Skeletal muscle tissue (tissue), 4 donors: ENCODE measurements around the gene GMEB1. TPM values are rescaled to one million over a fixed set of nuclear protein-coding genes. Genes with fewer than 3 reads are reported as not detected.
"Not testable (repeated sequence)": the region's sequence is repeated elsewhere in the genome, so short reads cannot be mapped to it uniquely, and the experiment has no call there.

Experiments used
- H3K27ac ChIP-seq: one replicate; pipeline ENCODE4 v1.7.0; 2013; ENCODE audit warnings: mild to moderate bottlenecking, low read depth, low read length, inconsistent platforms
- H3K27me3 ChIP-seq, 3 donors: one replicate each; pipeline ENCODE4 v1.7.0; 2013; ENCODE audit warnings: low read length in 3 of 3; ENCODE audit not compliant: control insufficient read depth in 3 of 3, insufficient read depth in 3 of 3
- H3K36me3 ChIP-seq, 3 donors: one replicate each; pipeline ENCODE4 v1.7.0; 2013; ENCODE audit warnings: low read length in 3 of 3; ENCODE audit not compliant: control insufficient read depth in 3 of 3, insufficient read depth in 3 of 3
- H3K4me1 ChIP-seq, 3 donors: one replicate each; pipeline ENCODE4 v1.7.0; 2013; ENCODE audit warnings: low read length in 3 of 3, mild to moderate bottlenecking in 3 of 3; ENCODE audit not compliant: control insufficient read depth in 3 of 3, insufficient read depth in 3 of 3
- H3K4me3 ChIP-seq, 3 donors: one replicate each; pipeline ENCODE4 v1.7.0; 2013; ENCODE audit warnings: low read length in 3 of 3
- H3K9ac ChIP-seq, 3 donors: one replicate each; pipeline ENCODE4 v1.7.0; 2013; ENCODE audit warnings: low read length in 3 of 3, mild to moderate bottlenecking in 3 of 3, moderate library complexity in 2 of 3, low read depth in 1 of 3
- H3K9me3 ChIP-seq, 3 donors: one replicate each; pipeline ENCODE4 v1.7.0; 2013; ENCODE audit warnings: low read length in 3 of 3; ENCODE audit not compliant: control insufficient read depth in 3 of 3
- total RNA-seq: library from RNA; depleted of rRNA; stranded (reverse); fragments of >200 nt; gene quantifications from one replicate; pipeline ENCODE4 v1.2.3, GENCODE V29; 2014
- donor health status: Osteomylitis.

GMEB1 gene
- total RNA-seq, 1 donor from 2014 or later: 4.7 TPM

DNA sequence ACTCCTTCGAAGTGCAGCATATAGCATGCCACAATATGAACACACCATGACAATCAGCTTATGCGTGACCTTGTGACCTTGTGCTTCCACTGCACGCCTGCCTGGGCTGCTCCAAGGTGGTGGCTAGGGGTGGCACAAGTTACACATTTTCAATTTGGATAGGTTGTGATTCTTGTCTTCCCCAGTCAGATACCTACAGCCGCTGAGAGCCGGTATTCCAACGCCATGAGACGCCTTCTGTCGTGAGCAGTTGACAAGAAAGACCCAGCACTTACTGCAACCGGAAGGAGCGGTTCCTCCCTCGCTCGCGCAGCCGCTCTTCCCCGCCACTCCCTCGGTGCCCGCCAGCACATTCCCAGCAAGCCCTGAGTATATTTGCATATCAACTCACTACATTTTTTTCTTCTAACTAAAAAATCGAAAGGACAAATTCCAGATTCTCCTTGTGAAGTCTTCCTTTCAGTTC is 20.5 kb upstream of the GMEB1 start:
- Histone ChIP-seq H3K27ac (peak overlapping the region; percentile 92), H3K9ac (peak overlapping the region; percentile 82 to 96 (median 90)), H3K27me3 (no peaks in the 10 kb centered on the region)

GRCh38 chr1:28648474-28649198 is 19.9 kb upstream of the GMEB1 start, which contains the start of gene RNU11:
Gene RNU11 (plus strand): TSS chr1:28648600.
- Histone ChIP-seq H3K36me3 (no peaks in the 10 kb centered on the region), H3K4me1 (peaks cover 15 to 35% (median 22%) of the 10 kb centered on the region in 3 donors), H3K27me3 (no peaks in the 10 kb centered on the region), H3K9me3 (no peaks in the 10 kb centered on the region), H3K4me3 (peak within 1 kb of the TSS; percentile 69 to 91 (median 86)), H3K27ac (peak within 1 kb of the TSS; percentile 92), H3K9ac (peak within 1 kb of the TSS; percentile 82 to 96 (median 90))

More for the DNA sequence above, 20.5 kb upstream of the GMEB1 start:
- Histone ChIP-seq H3K9me3 (no peaks in the 10 kb centered on the region), H3K4me1 (peaks cover 15 to 35% (median 22%) of the 10 kb centered on the region in 3 donors), H3K4me3 (peak overlapping the region; percentile 69 to 91 (median 86)), H3K36me3 (no peaks in the 10 kb centered on the region)

DNA sequence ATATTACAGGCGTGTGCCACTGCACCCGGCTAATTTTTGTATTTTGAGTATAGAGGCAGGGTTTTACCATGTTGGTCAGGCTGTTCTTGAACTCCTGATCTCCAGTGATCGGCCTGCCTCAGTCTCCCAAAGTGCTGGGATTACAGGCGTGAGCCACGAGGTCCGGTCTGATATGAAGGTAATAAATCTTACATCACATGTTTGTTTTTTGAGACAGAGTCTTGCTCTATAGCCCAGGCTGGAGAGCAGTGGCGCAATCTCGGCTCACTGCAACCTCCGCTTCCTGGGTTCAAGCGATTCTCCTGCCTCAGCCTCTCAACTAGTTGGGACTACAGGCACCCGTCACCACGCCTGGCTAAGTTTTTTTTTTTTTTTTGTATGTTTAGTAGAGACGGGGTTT is 15.5 kb upstream of the GMEB1 start:
- not testable (repeated sequence) for H3K36me3 ChIP-seq, H3K9me3 ChIP-seq, H3K9ac ChIP-seq, H3K27ac ChIP-seq, H3K27me3 ChIP-seq, H3K4me3 ChIP-seq
- peaks cover 0 to 17% (median 7%) of the 10 kb centered on the region in 3 donors for H3K4me1 ChIP-seq

DNA sequence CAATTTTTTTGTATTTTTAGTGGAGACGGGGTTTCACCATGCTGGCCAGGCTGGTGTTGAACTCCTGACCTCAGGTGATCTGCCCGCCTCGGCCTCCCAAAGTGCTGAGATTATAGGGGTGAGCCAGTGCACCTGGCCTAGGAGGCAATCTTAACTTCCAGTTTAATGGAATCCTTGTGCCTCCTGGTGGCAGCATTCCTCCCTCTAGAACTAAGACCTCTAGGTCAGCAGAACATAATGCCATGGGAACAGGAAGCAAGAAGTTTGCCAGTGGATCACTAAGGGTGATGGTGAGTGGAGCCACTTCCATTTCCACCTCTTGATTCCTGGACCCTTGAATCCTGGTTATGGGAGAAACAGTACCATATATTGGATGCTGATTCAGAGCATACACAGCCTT is 14.7 kb upstream of the GMEB1 start:
- H3K9me3 ChIP-seq, H3K4me3 ChIP-seq, H3K27ac ChIP-seq, H3K9ac ChIP-seq, H3K36me3 ChIP-seq, H3K27me3 ChIP-seq: not testable (repeated sequence)
- H3K4me1 ChIP-seq: peaks cover 0 to 15% (median 4%) of the 10 kb centered on the region in 3 donors

GRCh38 chr1:28655448-28656311 is 12.9 kb upstream of the GMEB1 start:
- H3K27ac ChIP-seq, H3K9ac ChIP-seq: not testable (repeated sequence)

GRCh38 chr1:28656335-28656734 is 12.2 kb upstream of the GMEB1 start:
- H3K9me3 ChIP-seq: no peaks in the 10 kb centered on the region
- no peaks in the 10 kb centered on the region for H3K36me3 ChIP-seq
- no peak overlapping the region for H3K27ac ChIP-seq
- H3K4me1 ChIP-seq: peaks cover 0 to 10% (median 3%) of the 10 kb centered on the region in 3 donors
- no peaks in the 10 kb centered on the region for H3K27me3 ChIP-seq
- H3K4me3 ChIP-seq: no peak overlapping the region
- H3K9ac ChIP-seq: no peak overlapping the region

More at GRCh38 chr1:28655448-28656311, 12.9 kb upstream of the GMEB1 start:
- H3K4me3 ChIP-seq, H3K27me3 ChIP-seq, H3K36me3 ChIP-seq, H3K9me3 ChIP-seq: not testable (repeated sequence)
- peaks cover 0 to 10% (median 3%) of the 10 kb centered on the region in 3 donors for H3K4me1 ChIP-seq

DNA sequence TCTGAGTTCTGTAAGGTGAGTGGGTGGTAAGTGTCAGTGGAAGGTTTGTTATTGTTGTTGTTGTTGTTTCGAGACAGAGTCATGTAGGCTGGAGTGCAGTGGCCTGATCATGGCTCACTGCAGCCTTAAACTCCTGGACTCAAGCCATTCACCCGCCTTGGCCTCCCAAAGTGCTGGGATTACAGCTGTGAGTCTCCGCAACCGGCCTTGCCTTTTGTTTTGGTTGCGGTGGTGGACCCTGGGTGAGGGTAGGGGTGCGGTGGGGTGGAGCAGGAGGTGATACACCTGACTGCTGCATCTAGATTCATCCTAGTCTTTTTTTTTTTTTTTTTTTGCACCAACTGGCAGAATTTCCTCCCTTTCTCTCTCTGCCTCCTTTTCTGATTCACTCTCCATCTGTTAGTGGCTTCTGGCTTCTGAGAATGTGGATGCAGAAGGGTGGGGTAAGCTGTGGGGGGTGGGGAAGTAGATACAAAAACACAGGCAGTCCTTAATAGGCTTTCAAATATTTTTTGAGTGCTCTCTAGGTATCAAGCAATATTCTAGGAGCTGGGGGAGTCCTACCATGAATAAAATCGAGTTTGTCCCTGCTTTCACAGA is 4.6 kb upstream of the GMEB1 start:
- Histone ChIP-seq H3K4me1 (peaks cover 4 to 5% (median 5%) of the 10 kb centered on the region in 3 donors), H3K9me3 (no peaks in the 10 kb centered on the region), H3K4me3 (no peak overlapping the region), H3K36me3 (no peaks in the 10 kb centered on the region), H3K27ac (no peak overlapping the region), H3K9ac (no peak overlapping the region), H3K27me3 (no peaks in the 10 kb centered on the region)

- no peak overlapping the region for H3K4me3 ChIP-seq
- H3K4me1 ChIP-seq: peaks cover 4 to 13% (median 11%) of the 10 kb centered on the region in 3 donors
- no peak overlapping the region for H3K9ac ChIP-seq
- H3K9me3 ChIP-seq: no peaks in the 10 kb centered on the region
- H3K27me3 ChIP-seq: no peaks in the 10 kb centered on the region
- H3K36me3 ChIP-seq: no peaks in the 10 kb centered on the region
- no peak overlapping the region for H3K27ac ChIP-seq
Observed at GRCh38 chr1:28666806-28667205, 1.8 kb upstream of the GMEB1 start.

GRCh38 chr1:28668956-28669723 is 556 bp downstream of the GMEB1 start:
- Histone ChIP-seq H3K9ac (peak overlapping the region; percentile 80 to 98 (median 95)), H3K9me3 (no peaks in the 10 kb centered on the region), H3K4me3 (peak overlapping the region; percentile 72 to 89 (median 84)), H3K27ac (peak overlapping the region; percentile 97), H3K27me3 (no peaks in the 10 kb centered on the region), H3K4me1 (peaks cover 4 to 13% (median 11%) of the 10 kb centered on the region in 3 donors), H3K36me3 (no peaks in the 10 kb centered on the region)
